H1 (cell line): ENCODE results near the gene CCNYL1. TPM values are rescaled to one million over a fixed set of nuclear protein-coding genes. Genes with fewer than 3 reads are reported as not detected.

ENCODE experiments used
- CTCF ChIA-PET: fragments of 300-600 bp; sonication (Branson Sonifier 250); formaldehyde crosslinking; loops from one replicate; lab custom pipeline; 2021; ENCODE audit not compliant: partially characterized antibody; lab: Charles Lee
- POLR2A ChIA-PET: fragments of 300-600 bp; sonication (Branson Sonifier 250); formaldehyde crosslinking; loops from one replicate; lab custom pipeline; 2021; ENCODE audit warnings: inconsistent platforms; ENCODE audit not compliant: partially characterized antibody; lab: Charles Lee
- DNase-seq, 2 experiments: peaks; one replicate each; pipeline versions ENCODE4 v3.0.0 to v3.0.0-alpha.2; 2010 to 2022; ENCODE audit warnings: low spot score in 2 of 2, low read depth in 1 of 2, mixed read lengths in 1 of 2
- FAIRE-seq: peaks from 2 replicates; lab custom pipeline; 2011; peaks lifted over from hg19 to GRCh38; lab: Jason Lieb, UNC
- H2AFZ ChIP-seq: 2 replicates; pipeline ENCODE4 v1.8.1; 2012; ENCODE audit warnings: low read length, inconsistent platforms
- H2AK5ac ChIP-seq: 2 replicates; pipeline ENCODE4 v1.6.1; 2013; ENCODE audit warnings: low read depth, low read length
- H2BK120ac ChIP-seq: replicated peaks from 2 replicates; pipeline ENCODE3; 2013; ENCODE audit warnings: low read depth, low read length, inconsistent platforms
- H2BK12ac ChIP-seq: 2 replicates; pipeline ENCODE4 v1.6.1; 2013; ENCODE audit warnings: low read depth, low read length
- H2BK15ac ChIP-seq: 2 replicates; pipeline ENCODE4 v1.6.1; 2013; ENCODE audit warnings: low read length
- H2BK20ac ChIP-seq: 2 replicates; pipeline ENCODE4 v1.6.1; 2013; ENCODE audit warnings: low read length
- H2BK5ac ChIP-seq: 2 replicates; pipeline ENCODE4 v1.6.1; 2013; ENCODE audit warnings: low read depth, low read length
- H3K14ac ChIP-seq: 2 replicates; pipeline ENCODE4 v1.6.1; 2013; ENCODE audit warnings: inconsistent platforms; ENCODE audit not compliant: insufficient read length
- H3K18ac ChIP-seq: 2 replicates; pipeline ENCODE4 v1.6.1; 2013; ENCODE audit warnings: low read length; ENCODE audit errors: extremely low read depth
- H3K23ac ChIP-seq: 2 replicates; pipeline ENCODE4 v1.6.1; 2013; ENCODE audit warnings: inconsistent platforms; ENCODE audit not compliant: insufficient read length
- H3K23me2 ChIP-seq: 2 replicates; pipeline ENCODE4 v1.6.1; 2013; ENCODE audit warnings: low read depth, low read length
- H3K27ac ChIP-seq: 2 replicates; pipeline ENCODE4 v1.6.1; 2011; ENCODE audit warnings: low read depth, low read length, inconsistent platforms
- H3K27me3 ChIP-seq, 4 experiments: replicated peaks in 1 of 4; 1 replicate in 1 of 4; 2 replicates in 3 of 4; pipeline versions ENCODE4 v1.6.1 to v1.8.1; 2011 to 2013; ENCODE audit warnings: low read length in 3 of 4, mild to moderate bottlenecking in 3 of 4, inconsistent platforms in 2 of 4, mixed read lengths in 2 of 4, moderate library complexity in 1 of 4; ENCODE audit not compliant: control insufficient read depth in 3 of 4, insufficient read depth in 3 of 4; ENCODE audit errors: extremely low read depth in 1 of 4
- H3K36me3 ChIP-seq, 4 experiments: 2 replicates each; pipeline versions ENCODE4 v1.6.1 to v1.8.1; 2011 to 2013; ENCODE audit warnings: mild to moderate bottlenecking in 4 of 4, low read length in 3 of 4, moderate library complexity in 2 of 4, control low read depth in 1 of 4, inconsistent platforms in 1 of 4; ENCODE audit not compliant: insufficient read depth in 4 of 4, control insufficient read depth in 2 of 4
- H3K4ac ChIP-seq: replicated peaks from 2 replicates; pipeline ENCODE3; 2013; ENCODE audit warnings: low read length, low read depth, mixed read lengths, inconsistent platforms; ENCODE audit not compliant: insufficient read length
- H3K4me1 ChIP-seq, 4 experiments: replicated peaks in 1 of 4; 1 replicate in 1 of 4; 2 replicates in 3 of 4; pipeline versions ENCODE4 v1.6.1 to v1.8.1; 2011 to 2013; ENCODE audit warnings: low read length in 3 of 4, inconsistent platforms in 2 of 4, mixed read lengths in 1 of 4; ENCODE audit not compliant: insufficient read depth in 4 of 4, control insufficient read depth in 3 of 4
- H3K4me2 ChIP-seq, 2 experiments: 2 replicates each; pipeline versions ENCODE4 v1.6.1 to v1.8.1; 2011 to 2013; ENCODE audit warnings: low read depth in 2 of 2, low read length in 2 of 2, control low read depth in 1 of 2, inconsistent platforms in 1 of 2, mild to moderate bottlenecking in 1 of 2; ENCODE audit not compliant: insufficient read depth in 1 of 2
- H3K4me3 ChIP-seq, 4 experiments: fragments of 200-600, 300-600 bp in 1 of 4; sonication (generic), shearing (Covaris generic), sonication (Bioruptor Twin) in 1 of 4; 2 replicates each; pipeline versions ENCODE4 v1.5.1 to v1.8.1; 2011 to 2016; ENCODE audit warnings: low read length in 4 of 4, low read depth in 3 of 4, control low read depth in 2 of 4, inconsistent platforms in 2 of 4, mild to moderate bottlenecking in 2 of 4, mixed read lengths in 1 of 4, moderate library complexity in 1 of 4; ENCODE audit not compliant: insufficient read depth in 2 of 4; ENCODE audit errors: extremely low read depth in 1 of 4
- H3K56ac ChIP-seq: replicated peaks from 2 replicates; pipeline ENCODE3; 2013; ENCODE audit warnings: low read depth, mild to moderate bottlenecking, mixed read lengths, low read length, inconsistent platforms; ENCODE audit not compliant: insufficient read length
- H3K79me1 ChIP-seq: 2 replicates; pipeline ENCODE4 v1.6.1; 2013; ENCODE audit warnings: low read depth, low read length, control low read depth
- H3K79me2 ChIP-seq, 2 experiments: 2 replicates each; pipeline versions ENCODE4 v1.6.1 to v1.8.1; 2012 to 2013; ENCODE audit warnings: low read length in 2 of 2, mild to moderate bottlenecking in 2 of 2, inconsistent platforms in 1 of 2; ENCODE audit not compliant: insufficient read depth in 2 of 2, control insufficient read depth in 1 of 2
- H3K9ac ChIP-seq, 4 experiments: replicated peaks in 1 of 4; 1 replicate in 1 of 4; 2 replicates in 3 of 4; pipeline versions ENCODE4 v1.6.1 to v1.8.1; 2011 to 2013; ENCODE audit warnings: low read depth in 3 of 4, low read length in 3 of 4, control low read depth in 2 of 4, mild to moderate bottlenecking in 2 of 4, moderate library complexity in 2 of 4, inconsistent platforms in 1 of 4; ENCODE audit errors: extremely low read depth in 1 of 4
- H3K9me3 ChIP-seq, 2 experiments: 2 replicates each; pipeline versions ENCODE4 v1.6.1 to v1.8.1; 2012 to 2013; ENCODE audit warnings: mild to moderate bottlenecking in 2 of 2, moderate library complexity in 2 of 2, control low read depth in 1 of 2, inconsistent platforms in 1 of 2, low read depth in 1 of 2, low read length in 1 of 2, mixed read lengths in 1 of 2; ENCODE audit not compliant: insufficient read depth in 2 of 2
- H4K20me1 ChIP-seq, 2 experiments: replicated peaks in 1 of 2; 2 replicates each; pipeline versions ENCODE3 to v1.8.1; 2011 to 2013; ENCODE audit warnings: inconsistent platforms in 2 of 2, low read length in 2 of 2, mild to moderate bottlenecking in 1 of 2; ENCODE audit not compliant: insufficient read depth in 2 of 2, control insufficient read depth in 1 of 2
- H4K5ac ChIP-seq: 2 replicates; pipeline ENCODE4 v1.6.1; 2013; ENCODE audit warnings: low read length, low read depth, mixed read lengths, inconsistent platforms; ENCODE audit not compliant: insufficient read length
- H4K8ac ChIP-seq: 2 replicates; pipeline ENCODE4 v1.8.0; 2013; ENCODE audit warnings: mild to moderate bottlenecking, moderate library complexity, low read length, inconsistent platforms; ENCODE audit not compliant: insufficient read depth; ENCODE audit errors: extremely low read depth
- H4K91ac ChIP-seq: replicated peaks from 2 replicates; pipeline ENCODE3; 2013; ENCODE audit warnings: low read length, mixed read lengths, inconsistent platforms; ENCODE audit not compliant: insufficient read length
- MAX ChIP-seq: IDR thresholded peaks from 2 replicates; pipeline ENCODE4 v1.6.1; 2012; ENCODE audit warnings: inconsistent platforms
- SRF ChIP-seq: IDR thresholded peaks from 2 replicates; pipeline ENCODE4 v1.6.1; 2011; ENCODE audit warnings: mild to moderate bottlenecking, low read depth, low read length, moderate library complexity
- YY1 ChIP-seq: IDR thresholded peaks from 2 replicates; pipeline ENCODE4 v1.6.1; 2011; ENCODE audit warnings: low read depth, mild to moderate bottlenecking, low read length
- WGBS, 2 experiments: shearing (Covaris generic) in 1 of 2; methylation state at CpG; one replicate each; pipeline versions ENCODE4 v1.1.6 to v1.1.7; 2013 to 2015; ENCODE audit warnings: low lambda C conversion rate in 2 of 2, mixed read lengths in 2 of 2, inconsistent platforms in 1 of 2, low coverage in 1 of 2, missing lambda C conversion rate in 1 of 2; ENCODE audit not compliant: insufficient replicate concordance in 2 of 2, insufficient coverage in 1 of 2, insufficient read length in 1 of 2; ENCODE audit errors: extremely low coverage in 1 of 2, missing lambda C conversion rate in 1 of 2; 5-methylcytosine and 5-hydroxymethylcytosine counted together
- polyA plus RNA-seq, 7 experiments: library from polyadenylated mRNA; depleted of rRNA in 3 of 7; stranded (reverse) in 5 of 7; unstranded in 2 of 7; fragments of >200 nt in 5 of 7; fragments of 200-250 nt in 2 of 7; gene quantifications; 1 replicate in 5 of 7; 2 replicates in 1 of 7; 4 replicates in 1 of 7; pipeline versions ENCODE4 v1.2.1 to v1.2.3, GENCODE V29; 2011 to 2013; ENCODE audit warnings: missing spikeins in 2 of 7, mixed read lengths in 2 of 7
- total RNA-seq: library from RNA; stranded (reverse); fragmentation: NEBNext Ultra II Directional; extraction: Animal tissue kit (Norgen Biotek cat#: 25700); gene quantifications from 2 replicates; pipeline ENCODE4 v1.2.1, GENCODE V29; 2021

CCNYL1 gene
- total and polyA plus RNA-seq, 2 of the 8 experiments (the other 6 are each of a cell fraction or from before 2014, with no cell fraction given): 13.3 to 35.4 TPM

GRCh38 chr2:207681431-207681830 is 30.0 kb upstream of the CCNYL1 start:
- no peaks in the 10 kb centered on the region for H3K79me1 ChIP-seq
- H3K56ac ChIP-seq: no peak overlapping the region
- H4K8ac ChIP-seq: no peak overlapping the region; the same call in 1 of the 2 replicates
- H3K18ac ChIP-seq: no peak overlapping the region
- no peaks in the 10 kb centered on the region for H3K79me2 ChIP-seq
- peak overlapping the region; percentile 76; the same call in 1 of the 2 replicates for H2AFZ ChIP-seq
- H2AK5ac ChIP-seq: no peak overlapping the region
- no peaks in the 10 kb centered on the region for H3K4me1 ChIP-seq
- ChIA-PET CTCF (interaction anchor here (1.3 to 1.8 kb wide), 2 partner anchors 11 to 55 kb away, joined by 3 to 7 read pairs; no protein-coding TSS in a partner anchor), POLR2A (interaction anchor here (0.9 to 1.7 kb wide), 2 partner anchors 14 to 56 kb away, joined by 4 read pairs; partner anchors contain the start of gene METTL21A)
- DNase-seq: no peak
- H3K23me2 ChIP-seq: no peaks in the 10 kb centered on the region
- no peak overlapping the region for H4K5ac ChIP-seq
- H3K14ac ChIP-seq: no peak overlapping the region
- 91% methylated on average over 43 of the region's 52 CpGs; no CpG with 5 or more reads in 1 of the 2 experiments for WGBS, 2 experiments
- peak overlapping the region; percentile 72; the same call in 1 of the 2 replicates for H2BK15ac ChIP-seq
- H3K27me3 ChIP-seq: no peaks in the 10 kb centered on the region
- H3K23ac ChIP-seq: no peak overlapping the region
- H3K9ac ChIP-seq: no peak overlapping the region
- peak; percentile 23; the same call in 1 of the 2 replicates for TF ChIP-seq YY1
- peak; percentile 32; the same call in 1 of the 2 replicates for TF ChIP-seq MAX
- no peak for TF ChIP-seq SRF
- H2BK20ac ChIP-seq: no peak overlapping the region
- H4K20me1 ChIP-seq: no peaks in the 10 kb centered on the region
- no peak for FAIRE-seq
- H2BK5ac ChIP-seq: no peak overlapping the region
- H2BK120ac ChIP-seq: no peak overlapping the region
- no peaks in the 10 kb centered on the region for H3K9me3 ChIP-seq
- H4K91ac ChIP-seq: no peak overlapping the region
- H3K27ac ChIP-seq: no peak overlapping the region
- 0 out of 8 replicates have a peak overlapping the region, but pooled peaks of 1 of the 4 experiments have one; percentile 23 for H3K4me3 ChIP-seq
- no peaks in the 10 kb centered on the region for H3K36me3 ChIP-seq
- 0 out of 2 replicates have a peak overlapping the region, but pooled peaks have one; percentile 75 for H2BK12ac ChIP-seq
- H3K4ac ChIP-seq: no peak overlapping the region
- peak overlapping the region in 1 of 2 experiments; percentile 13; a peak in 2 of 4 replicates for H3K4me2 ChIP-seq
